Left lung (tissue), 10 donors: Measurements from ENCODE around the gene CBX8. TPM values are rescaled to one million over a fixed set of nuclear protein-coding genes. Genes with fewer than 3 reads are reported as not detected.

Source experiments
- ATAC-seq: fragments of 200-7000 bp; cut with Tn5 transposase; one replicate; pipeline ENCODE4 v1.9.1; 2020; ENCODE audit warnings: moderate library complexity
- DNase-seq, 4 donors: peaks; one replicate each; pipeline ENCODE4 v3.0.0-alpha.2; 2013 to 2020
- H3K27ac ChIP-seq, 2 donors: fragments of 200-600 bp; sonication (generic) in 1 of 2; one replicate each; pipeline versions ENCODE4 v1.5.0 to v1.8.0; 2020 to 2021
- H3K27me3 ChIP-seq, 2 donors: fragments of 200-600 bp; sonication (generic) in 1 of 2; one replicate each; pipeline versions ENCODE4 v1.5.0 to v1.8.0; 2020 to 2021
- H3K36me3 ChIP-seq, 2 donors: fragments of 200-600 bp; sonication (generic) in 1 of 2; one replicate each; pipeline versions ENCODE4 v1.5.0 to v1.8.0; 2020 to 2021
- H3K4me1 ChIP-seq, 2 donors: fragments of 200-600 bp; one replicate each; pipeline ENCODE4 v1.8.0; 2021
- H3K4me3 ChIP-seq, 2 donors: fragments of 200-600 bp; sonication (generic) in 1 of 2; one replicate each; pipeline versions ENCODE4 v1.5.0 to v1.8.0; 2020 to 2021; ENCODE audit warnings: mild to moderate bottlenecking in 1 of 2
- H3K9me3 ChIP-seq, 2 donors: fragments of 200-600 bp; sonication (generic) in 1 of 2; one replicate each; pipeline versions ENCODE4 v1.5.0 to v1.8.0; 2020 to 2021
- CTCF ChIP-seq, 2 donors: fragments of 200-600 bp; sonication (generic) in 1 of 2; IDR thresholded peaks; one replicate each; pipeline versions ENCODE4 v1.5.0 to v1.8.0; 2021; ENCODE audit warnings: antibody characterized with exemption in 2 of 2
- intact Hi-C, 2 donors: fragments of 100-400 bp; cut with DNase I; formaldehyde crosslinking; loops; one replicate each; pipeline versions ENCODE4 v1.11.2 to v1.14.2; 2022
- polyA plus RNA-seq, 6 donors: library from polyadenylated mRNA; unstranded; fragments of 120-200 nt; gene quantifications; one replicate each; pipeline ENCODE4 v1.2.1, GENCODE V29; 2013; ENCODE audit not compliant: insufficient read length in 6 of 6
- total RNA-seq, 2 donors: library from RNA; stranded (reverse); fragmentation: NEBNext Ultra II Directional; extraction: Animal tissue kit (Norgen Biotek cat#: 25700); gene quantifications; one replicate each; pipeline ENCODE4 v1.2.1, GENCODE V29; 2021
- donor health status: DM: no; HTN: yes; CAD: no.
- donor health status: DM: no; HTN: no; CAD: no.

Gene CBX8
- total and polyA plus RNA-seq, 8 donors, result 7.3 to 11.4 (median 8.9) TPM

DNA sequence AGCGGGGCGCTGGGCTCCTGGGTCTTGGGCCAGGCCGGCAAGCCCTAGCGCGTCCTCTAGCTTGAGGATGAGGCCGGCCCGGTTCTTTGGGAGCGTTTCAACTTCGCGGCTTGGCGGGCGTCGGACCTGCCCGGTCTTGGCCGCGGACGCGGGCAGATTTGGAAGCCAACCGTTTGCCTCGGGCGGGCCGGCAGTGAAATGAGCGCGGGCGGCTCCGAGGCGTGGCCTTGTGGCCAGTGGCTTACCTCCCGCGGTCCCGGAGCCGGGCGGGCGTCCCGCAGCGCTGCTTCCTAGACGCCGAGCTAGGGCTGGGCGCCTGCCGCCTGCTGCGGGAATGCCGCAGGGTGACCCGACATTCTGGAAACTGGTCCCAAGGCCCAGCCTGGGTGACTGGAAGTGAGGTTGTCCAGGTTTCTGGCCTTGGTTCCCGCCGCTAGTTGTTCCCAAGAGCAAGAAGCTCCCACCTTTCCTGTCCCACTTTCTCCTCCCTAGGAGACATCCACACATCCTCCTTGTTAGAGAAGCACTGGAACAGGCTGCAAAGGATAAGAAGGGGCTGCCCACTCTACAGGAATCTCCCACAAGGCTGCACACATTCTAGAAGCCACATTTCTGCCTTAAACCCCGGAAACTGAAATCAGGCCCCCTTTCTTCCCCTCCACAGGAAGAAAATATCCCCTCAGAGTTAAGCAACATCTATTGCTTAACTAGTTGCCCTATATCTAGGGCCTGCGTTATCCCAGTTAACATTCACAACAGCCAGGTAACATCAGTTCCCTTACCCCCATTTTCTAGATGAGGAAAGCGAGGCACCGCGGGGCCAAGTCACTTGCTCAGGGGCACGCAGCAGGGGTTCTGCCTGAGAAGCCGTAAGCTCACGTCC lies 4.5 kb upstream of the CBX8 start:
- intact Hi-C loops, result no loop called here
- H3K9me3 ChIP-seq, result no peaks in the 10 kb centered on the region
- H3K4me1 ChIP-seq, result peaks cover 28 to 75% of the 10 kb centered on the region in 2 donors
- no peak for ATAC-seq
- H3K4me3 ChIP-seq, result peak overlapping the region in 1 of 2 donors; percentile 5
- no peak for DNase-seq
- no peaks in the 10 kb centered on the region for H3K36me3 ChIP-seq
- H3K27me3 ChIP-seq, result peaks cover 86 to 92% of the 10 kb centered on the region in 2 donors
- TF ChIP-seq CTCF (IDR thresholded peaks at IDR 0.05), result no peak
- H3K27ac ChIP-seq, result no peak overlapping the region

- no peak overlapping the region for H3K27ac ChIP-seq
- intact Hi-C loops, result no loop called here
- no peak for DNase-seq
- peaks cover 79 to 83% of the 10 kb centered on the region in 2 donors for H3K27me3 ChIP-seq
- H3K9me3 ChIP-seq, result no peaks in the 10 kb centered on the region
- no peaks in the 10 kb centered on the region for H3K36me3 ChIP-seq
- no peak for TF ChIP-seq CTCF (IDR thresholded peaks at IDR 0.05)
- H3K4me1 ChIP-seq, result peaks cover 33 to 82% of the 10 kb centered on the region in 2 donors
- ATAC-seq, result no peak
- peak overlapping the region in 1 of 2 donors; percentile 5 for H3K4me3 ChIP-seq
These were observed 3.7 kb upstream of the CBX8 start for GRCh38 chr17:79800325-79801155.

GRCh38 chr17:79799538-79800324 lies 2.9 kb upstream of the CBX8 start:
- H3K4me3 ChIP-seq, result no peak overlapping the region
- ATAC-seq (no peak), DNase-seq (peak in 1 of 4 donors; percentile 53)
- H3K9me3 ChIP-seq, result no peaks in the 10 kb centered on the region
- intact Hi-C loops, result no loop called here
- H3K4me1 ChIP-seq, result peaks cover 33 to 77% of the 10 kb centered on the region in 2 donors
- TF ChIP-seq CTCF (IDR thresholded peaks at IDR 0.05), result no peak
- H3K27ac ChIP-seq, result no peak overlapping the region
- peaks cover 70 to 75% of the 10 kb centered on the region in 2 donors for H3K27me3 ChIP-seq
- H3K36me3 ChIP-seq, result peaks cover 0 to 6% of the 10 kb centered on the region in 2 donors

- Histone ChIP-seq H3K9me3 (no peaks in the 10 kb centered on the region), H3K4me1 (peaks cover 33 to 71% of the 10 kb centered on the region in 2 donors), H3K27ac (no peak overlapping the region), H3K27me3 (peaks cover 65 to 70% of the 10 kb centered on the region in 2 donors), H3K36me3 (peaks cover 0 to 11% of the 10 kb centered on the region in 2 donors), H3K4me3 (no peak overlapping the region)
- intact Hi-C loops, result no loop called here
- peak in 1 of 4 donors; percentile 70 for DNase-seq
- TF ChIP-seq CTCF (IDR thresholded peaks at IDR 0.05), result no peak
- ATAC-seq, result no peak
These were observed 2.3 kb upstream of the CBX8 start for GRCh38 chr17:79799174-79799537.
